Mucosa of descending colon (tissue), 3 donors: Measurements from ENCODE around the gene ALOX15B. TPM values are rescaled to one million over a fixed set of nuclear protein-coding genes. Genes with fewer than 3 reads are reported as not detected.
"Not testable (repeated sequence)": the region's sequence is repeated elsewhere in the genome, so short reads cannot be mapped to it uniquely, and the experiment has no call there.

Source experiments
- ATAC-seq: fragments of 200-7000 bp; cut with Tn5 transposase; one replicate; pipeline ENCODE4 v1.9.1; 2020; ENCODE audit warnings: mild to moderate bottlenecking, moderate library complexity
- DNase-seq, 3 donors: peaks; one replicate each; pipeline ENCODE4 v3.0.0-alpha.2; 2020
- H3K36me3 ChIP-seq: fragments of 200-600 bp; one replicate; pipeline ENCODE4 v1.8.0; 2021; ENCODE audit warnings: low read depth, mild to moderate bottlenecking
- H3K4me1 ChIP-seq: fragments of 200-600 bp; one replicate; pipeline ENCODE4 v1.8.0; 2021; ENCODE audit warnings: low read depth, mild to moderate bottlenecking
- H3K4me3 ChIP-seq: fragments of 200-600 bp; one replicate; pipeline ENCODE4 v1.8.0; 2021; ENCODE audit warnings: mild to moderate bottlenecking
- H3K9me3 ChIP-seq: fragments of 200-600 bp; one replicate; pipeline ENCODE4 v1.8.0; 2021; ENCODE audit warnings: mild to moderate bottlenecking
- intact Hi-C, 2 donors: fragments of 100-400 bp; cut with DNase I in 1 of 2; cut with micrococcal nuclease in 1 of 2; formaldehyde crosslinking; loops; one replicate each; pipeline versions ENCODE4 v1.11.0 to v1.11.1; 2022; cut with DNase I, micrococcal nuclease
- total RNA-seq, 3 donors: library from RNA; stranded (reverse); fragmentation: NEBNext Ultra II Directional in 2 of 3; extraction: Animal tissue kit (Norgen Biotek cat#: 25700) in 2 of 3; gene quantifications; one replicate each; pipeline versions ENCODE4 v1.2.1 to v1.2.4, GENCODE V29; 2021 to 2023
- TF ChIP-seq, protein P1 (sequence below): fragments of 200-600 bp; IDR thresholded peaks from one replicate; pipeline ENCODE4 v1.8.0; 2022; ENCODE audit warnings: antibody characterized with exemption, mild to moderate bottlenecking
- donor health status: DM: no; HTN: no; CAD: no; lungs with moderate emphysema.
- donor health status: DM: no; HTN: no; CAD: no.
- donor health status: DM: no; HTN: yes; CAD: no.

The ALOX15B gene
- total RNA-seq, 3 donors from 2014 or later = 0.66 to 1.3 (median 1.1) TPM

DNA sequence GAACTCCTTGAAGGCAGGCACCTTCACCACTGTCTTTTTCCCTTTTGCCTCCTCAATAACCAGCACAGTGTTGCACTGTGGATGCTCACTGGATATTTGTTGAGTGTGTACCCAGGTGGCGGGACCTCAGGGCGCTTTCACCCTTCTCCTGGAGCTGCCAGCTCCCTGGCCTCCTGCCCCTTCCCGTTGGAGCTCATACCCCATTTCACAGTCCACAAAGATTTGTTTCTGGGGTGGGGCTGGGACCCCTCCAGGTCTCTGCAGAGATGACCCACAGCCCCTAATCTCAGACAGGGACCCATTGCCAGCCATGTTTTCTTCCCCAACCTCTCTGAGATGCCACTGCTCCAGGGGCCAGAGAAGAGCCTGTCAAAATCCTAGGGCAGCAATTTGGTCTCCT lies 36.2 kb downstream of the ALOX15B start:
- H3K9me3 ChIP-seq = no peaks in the 10 kb centered on the region
- no peaks in the 10 kb centered on the region for H3K36me3 ChIP-seq
- DNase-seq (no peak), ATAC-seq (no peak)
- intact Hi-C loops = no loop called here
- H3K4me3 ChIP-seq = no peak overlapping the region
- TF ChIP-seq, protein P1, sequence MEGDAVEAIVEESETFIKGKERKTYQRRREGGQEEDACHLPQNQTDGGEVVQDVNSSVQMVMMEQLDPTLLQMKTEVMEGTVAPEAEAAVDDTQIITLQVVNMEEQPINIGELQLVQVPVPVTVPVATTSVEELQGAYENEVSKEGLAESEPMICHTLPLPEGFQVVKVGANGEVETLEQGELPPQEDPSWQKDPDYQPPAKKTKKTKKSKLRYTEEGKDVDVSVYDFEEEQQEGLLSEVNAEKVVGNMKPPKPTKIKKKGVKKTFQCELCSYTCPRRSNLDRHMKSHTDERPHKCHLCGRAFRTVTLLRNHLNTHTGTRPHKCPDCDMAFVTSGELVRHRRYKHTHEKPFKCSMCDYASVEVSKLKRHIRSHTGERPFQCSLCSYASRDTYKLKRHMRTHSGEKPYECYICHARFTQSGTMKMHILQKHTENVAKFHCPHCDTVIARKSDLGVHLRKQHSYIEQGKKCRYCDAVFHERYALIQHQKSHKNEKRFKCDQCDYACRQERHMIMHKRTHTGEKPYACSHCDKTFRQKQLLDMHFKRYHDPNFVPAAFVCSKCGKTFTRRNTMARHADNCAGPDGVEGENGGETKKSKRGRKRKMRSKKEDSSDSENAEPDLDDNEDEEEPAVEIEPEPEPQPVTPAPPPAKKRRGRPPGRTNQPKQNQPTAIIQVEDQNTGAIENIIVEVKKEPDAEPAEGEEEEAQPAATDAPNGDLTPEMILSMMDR = no peak
- peaks cover 22% of the 10 kb centered on the region for H3K4me1 ChIP-seq

DNA sequence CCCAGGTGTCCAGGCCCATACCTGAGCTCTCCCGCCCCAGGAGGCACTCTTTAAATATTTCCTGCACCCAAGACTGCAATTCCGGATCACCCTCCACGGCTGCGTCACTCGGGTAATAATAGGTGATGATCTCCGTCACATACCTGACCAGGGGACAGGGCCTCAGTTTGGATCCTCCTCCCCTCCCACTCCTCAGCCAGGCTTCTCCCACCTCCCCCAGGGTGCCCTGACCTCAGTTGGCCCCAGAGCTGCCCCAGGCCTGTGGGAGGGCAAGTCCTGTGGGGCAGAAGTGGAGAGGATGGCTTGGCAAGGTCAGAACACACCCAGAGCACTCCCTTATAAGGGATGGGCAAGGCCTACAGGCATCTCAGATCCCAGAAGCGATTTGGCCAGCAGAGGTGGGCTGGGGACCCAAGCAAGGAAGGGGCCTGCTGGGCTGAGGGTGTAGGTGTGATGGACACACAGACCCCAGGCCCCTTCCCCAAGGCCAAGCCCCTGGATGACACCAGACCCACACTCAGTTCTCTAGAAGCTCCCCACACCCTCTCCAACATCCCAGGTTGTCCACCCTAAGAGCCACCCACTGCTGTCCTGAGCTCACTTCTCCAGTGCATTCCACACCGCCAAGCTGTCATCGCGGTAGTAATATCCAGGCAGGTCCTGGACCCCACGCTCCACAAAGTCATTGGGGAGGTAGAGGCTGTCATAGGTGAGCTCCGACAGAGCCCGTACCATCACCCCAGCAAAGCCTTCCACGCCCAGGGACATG lies 36.9 kb downstream of the ALOX15B start:
- Histone ChIP-seq H3K4me1 (peaks cover 18% of the 10 kb centered on the region), H3K36me3 (no peaks in the 10 kb centered on the region), H3K9me3 (no peaks in the 10 kb centered on the region), H3K4me3 (no peak overlapping the region)
- intact Hi-C loops = no loop called here
- no peak for DNase-seq
- TF ChIP-seq, protein P1 = no peak
- ATAC-seq = no peak

DNA sequence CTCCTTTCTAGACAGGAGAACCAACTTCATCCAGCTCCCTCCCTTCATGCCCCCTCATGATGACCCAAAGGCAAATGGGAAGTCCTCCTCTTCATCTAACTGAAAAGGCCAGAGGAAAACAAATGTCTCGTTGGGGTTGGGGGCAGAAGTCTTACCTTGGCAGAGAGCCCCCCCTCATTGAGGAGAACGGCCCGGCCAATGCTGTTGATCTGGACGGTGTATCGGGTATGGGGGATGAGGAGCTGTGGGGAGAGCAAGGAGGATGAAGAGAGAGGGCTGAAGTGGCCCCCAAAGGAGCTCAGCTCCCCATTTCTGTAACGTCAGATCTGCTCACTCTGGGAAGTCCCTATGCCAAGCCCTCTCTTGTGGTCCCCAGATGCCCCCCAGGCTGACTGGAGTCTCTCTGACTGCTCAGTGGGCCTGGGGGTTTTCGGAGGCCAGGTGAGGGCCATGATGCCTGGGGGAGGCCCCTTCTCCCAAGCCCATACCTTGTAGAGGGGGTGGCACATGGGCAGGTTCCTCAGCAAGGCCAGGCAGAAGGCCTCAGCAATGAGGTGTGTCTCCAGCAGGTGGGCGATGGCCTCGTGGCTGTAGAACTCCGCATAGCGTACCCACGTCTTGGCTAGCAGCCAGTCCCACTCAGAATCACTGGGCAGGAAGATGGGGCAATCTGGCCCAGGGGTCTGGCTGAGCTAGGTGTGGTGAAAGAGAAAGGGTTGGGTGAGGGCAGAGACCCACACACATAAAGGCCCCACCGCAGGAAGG lies 37.8 kb downstream of the ALOX15B start:
- peaks cover 18% of the 10 kb centered on the region for H3K4me1 ChIP-seq
- no peaks in the 10 kb centered on the region for H3K9me3 ChIP-seq
- intact Hi-C loops = no loop called here
- no peak overlapping the region for H3K4me3 ChIP-seq
- H3K36me3 ChIP-seq = no peaks in the 10 kb centered on the region
- TF ChIP-seq, protein P1 = no peak
- DNase-seq (no peak), ATAC-seq (no peak)

DNA sequence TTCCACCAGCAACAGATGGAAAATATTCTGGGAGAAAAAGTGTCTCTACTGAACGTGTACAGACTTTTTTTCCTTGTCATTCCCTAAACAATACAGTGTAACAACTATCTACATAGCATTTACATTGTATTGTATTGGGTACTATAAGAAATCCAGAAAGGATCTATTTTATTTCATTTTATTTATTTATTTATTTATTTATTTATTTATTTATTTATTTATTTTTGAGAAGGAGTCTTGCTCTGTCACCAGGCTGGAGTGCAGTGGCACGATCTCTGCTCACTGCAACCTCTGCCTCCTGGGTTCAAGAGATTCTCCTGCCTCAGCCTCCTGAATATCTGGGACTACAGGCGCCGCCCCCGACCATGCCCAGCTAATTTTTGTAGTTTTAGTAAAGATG lies 39.1 kb downstream of the ALOX15B start:
- DNase-seq, ATAC-seq, H3K9me3 ChIP-seq, intact Hi-C loops, H3K36me3 ChIP-seq, H3K4me3 ChIP-seq: not testable (repeated sequence)
- H3K4me1 ChIP-seq = peaks cover 15% of the 10 kb centered on the region

DNA sequence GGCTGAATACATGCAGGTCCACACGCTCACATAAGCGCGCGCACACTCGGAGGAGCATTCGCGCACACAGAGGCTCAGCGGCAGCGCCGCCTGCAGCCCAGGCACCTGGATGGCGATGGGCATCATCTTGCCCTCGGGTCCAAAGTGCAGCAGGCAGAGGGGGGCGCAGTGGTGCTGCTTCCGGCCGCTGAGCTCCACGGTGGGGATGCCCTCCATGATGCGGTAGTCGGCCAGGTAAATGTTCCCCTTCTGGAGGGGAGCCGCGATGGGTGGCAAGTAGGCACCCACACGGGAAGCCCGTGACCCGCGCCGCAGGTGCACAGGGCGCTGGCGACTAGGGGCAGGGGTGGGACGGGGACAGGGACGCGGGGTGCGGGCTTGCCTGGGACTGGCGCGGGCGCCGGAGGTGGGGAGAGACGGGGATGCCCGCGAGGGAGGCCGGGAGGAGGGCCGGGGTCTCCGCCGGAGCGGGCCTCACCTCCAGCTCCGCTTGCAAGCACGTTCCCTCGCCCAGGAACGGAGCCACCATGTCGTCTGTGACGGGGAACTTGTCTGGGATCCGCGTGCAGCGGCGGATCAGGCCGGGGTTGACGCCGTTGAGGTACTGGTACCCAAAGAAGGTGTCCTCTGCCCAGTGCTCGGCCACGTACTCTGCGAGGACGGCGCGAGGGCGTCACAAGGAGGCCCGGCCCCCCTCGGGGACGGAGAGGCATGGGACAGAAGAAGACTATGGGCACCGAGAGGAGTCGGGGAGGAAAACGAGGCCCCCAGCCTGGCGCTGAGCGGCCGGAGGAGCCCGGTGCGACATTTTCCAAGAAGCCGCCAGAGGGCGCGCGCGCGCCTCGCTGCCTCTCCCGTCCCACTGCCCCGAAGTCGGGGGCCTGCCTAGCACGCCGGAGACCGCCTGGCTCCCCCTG lies 40.7 kb downstream of the ALOX15B start:
- Histone ChIP-seq H3K36me3 (no peaks in the 10 kb centered on the region), H3K9me3 (no peaks in the 10 kb centered on the region), H3K4me1 (peaks cover 8% of the 10 kb centered on the region), H3K4me3 (no peak overlapping the region)
- TF ChIP-seq, protein P1 = peak; percentile 86
- intact Hi-C loops = loop anchor here in 1 of 2 donors (10.0 kb wide), 1 partner anchor 225 kb away; no protein-coding TSS in a partner anchor
- peak; percentile 79 to 84 (median 81) for DNase-seq
- peak; percentile 89 for ATAC-seq
